OCI-LY3 (cell line): ENCODE measurements around the gene SYT6.

Experiments used
- CTCF ChIP-seq: fragments of 200-600, 300-600 bp; sonication (generic); IDR thresholded peaks from 2 replicates; pipeline ENCODE4 v1.5.1; 2014; ENCODE audit warnings: antibody characterized with exemption, low read length, low read depth
- EZH2phosphoT487 ChIP-seq: fragments of 200-600 bp; shearing (Covaris generic); IDR thresholded peaks from 2 replicates; pipeline ENCODE4 v1.6.1; 2018; ENCODE audit warnings: antibody characterized with exemption, mixed run types, low read depth

DNA sequence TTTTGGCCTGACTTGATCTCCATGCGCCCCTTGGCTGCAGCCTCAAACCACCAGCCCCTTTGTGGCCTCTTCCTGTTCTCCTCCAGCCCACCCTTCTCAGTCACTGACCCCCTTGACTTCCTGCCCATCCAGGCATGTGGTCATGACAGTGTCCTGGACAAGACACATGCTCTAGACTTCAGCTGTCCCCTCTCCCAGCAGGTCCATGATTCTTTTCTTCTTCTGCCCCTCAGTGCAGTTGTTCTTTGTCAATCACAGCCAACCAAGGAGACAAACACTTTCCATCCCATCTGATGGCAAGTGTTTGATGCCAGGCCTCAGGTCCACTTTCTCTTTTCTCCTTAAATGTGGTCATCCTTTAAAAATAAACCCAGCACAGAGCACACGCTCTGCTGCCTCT, 49.7 kb downstream of the SYT6 start:
- TF ChIP-seq CTCF (no peak), EZH2phosphoT487 (no peak)
